ENCODE data around the gene NETO2. TPM values are rescaled to one million over a fixed set of nuclear protein-coding genes. Genes with fewer than 3 reads are reported as not detected.

Gene NETO2
- total and polyA plus RNA-seq, 10 of the 15 experiments (the other 5 are each of a cell fraction or from before 2014, with no cell fraction given) = 8.5 to 53.1 (median 27.0) TPM

GRCh38 chr16:47134550-47134949, 9.2 kb downstream of the NETO2 start:
- Histone ChIP-seq H3K4me3 (no peak overlapping the region), H3K27me3 (replicated peaks in 1 of 2; ENCODE audit: control insufficient read depth in 2 of 2, insufficient read depth in 2 of 2, low read length in 1 of 2) (no peaks in the 10 kb centered on the region), H3K4me1 (ENCODE audit: control insufficient read depth, insufficient read depth, low read length) (peaks cover 6% of the 10 kb centered on the region; the same call in 1 of the 2 replicates), H3K9me3 (replicated peaks; ENCODE audit: control insufficient read depth, insufficient read depth, low read length) (no peaks in the 10 kb centered on the region), H3K36me3 (ENCODE audit: control insufficient read depth in 2 of 2, insufficient read depth in 2 of 2, low read length in 1 of 2) (no peaks in the 10 kb centered on the region), H3K4me2 (ENCODE audit: control insufficient read depth, insufficient read depth) (no peak overlapping the region), H3K79me2 (ENCODE audit: control insufficient read depth, insufficient read depth, low read length) (peaks cover 65% of the 10 kb centered on the region), H4K20me1 (ENCODE audit: control insufficient read depth, insufficient read depth) (no peaks in the 10 kb centered on the region), H2AFZ (ENCODE audit: control insufficient read depth, low read depth, low read length) (no peak overlapping the region), H3K27ac (ENCODE audit: control insufficient read depth, insufficient read depth) (no peak overlapping the region), H3K9ac (ENCODE audit: control insufficient read depth, insufficient read depth, low read length) (no peak overlapping the region)
- RAD21 ChIA-PET (ENCODE audit: unreplicated experiment) = interaction anchor here (1.7 kb wide), 1 partner anchor 9 kb away, joined by 4 read pairs; the partner anchor contains the start of gene NETO2
- CTCF ChIA-PET = interaction anchor here (1.8 to 5.5 kb wide), 2 partner anchors 7 to 10 kb away, joined by 7 to 52 read pairs; partner anchors contain the start of gene NETO2
- DNase-seq (ENCODE audit: low read depth, low spot score) (no peak), ATAC-seq (no peak), FAIRE-seq (no peak)
- SMC1A ChIA-PET (ENCODE audit: uncharacterized antibody, unreplicated experiment) = interaction anchor here (0.9 to 3.3 kb wide), 6 partner anchors 17 to 188 kb away, joined by 3 to 8 read pairs (median 3); no protein-coding TSS in a partner anchor
- in situ Hi-C loops (cut with MboI) = loop anchor here (25.0 kb wide), 1 partner anchor 1478 kb away; the partner anchor contains the start of gene N4BP1
- POLR2A ChIA-PET = interaction anchor here (0.9 kb wide), 1 partner anchor 161 kb away, joined by 4 read pairs; the partner anchor contains the start of gene DNAJA2
- no TSS peak for BruUV-seq (replicated peaks)
- intact Hi-C loops (cut with micrococcal nuclease; ENCODE audit: unreplicated experiment) = no loop called here
- TF ChIP-seq KLF5 (IDR thresholded peaks at IDR 0.05; ENCODE audit: partially characterized antibody) (no peak), TBL1XR1 (IDR thresholded peaks at IDR 0.05; ENCODE audit: low read depth, low read length) (no peak), ATF3 (IDR thresholded peaks at IDR 0.05; ENCODE audit: borderline replicate concordance, extremely low read depth, low read depth, low read length) (no peak), ZBTB33 (IDR thresholded peaks at IDR 0.05) (no peak)
- WGBS (ENCODE audit: insufficient coverage, insufficient replicate concordance, low lambda C conversion rate, missing lambda C conversion rate) = 97% methylated on average over 4 of the region's 4 CpGs

Measured in GM12878 (cell line).